ENCODE results near the gene FYB2.

FYB2 gene

DNA sequence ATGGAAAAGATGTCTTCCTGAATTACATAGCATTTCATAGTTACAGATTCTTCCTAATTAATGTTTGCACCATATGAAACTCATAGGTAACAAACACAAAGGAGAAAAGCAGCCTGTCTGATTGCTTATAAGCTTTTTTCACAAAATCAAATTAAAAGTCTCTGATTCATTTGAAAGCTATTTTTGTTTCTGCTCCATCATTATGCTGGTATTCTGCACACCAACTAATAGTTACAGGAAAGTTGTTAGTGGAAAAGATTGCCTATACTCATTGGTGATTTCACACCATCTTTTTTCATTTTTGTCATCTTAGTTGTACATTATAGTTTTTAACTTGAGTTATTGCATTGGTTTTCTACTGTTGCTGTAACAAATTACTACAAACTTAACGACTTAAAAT, 104.0 kb downstream of the FYB2 start:
- DNase-seq = no peak

- no peak for DNase-seq
Measured at GRCh38 chr1:56713112-56713511, 106.1 kb downstream of the FYB2 start.

- no peak for DNase-seq
Measured at GRCh38 chr1:56712150-56712549, 107.1 kb downstream of the FYB2 start.

DNA sequence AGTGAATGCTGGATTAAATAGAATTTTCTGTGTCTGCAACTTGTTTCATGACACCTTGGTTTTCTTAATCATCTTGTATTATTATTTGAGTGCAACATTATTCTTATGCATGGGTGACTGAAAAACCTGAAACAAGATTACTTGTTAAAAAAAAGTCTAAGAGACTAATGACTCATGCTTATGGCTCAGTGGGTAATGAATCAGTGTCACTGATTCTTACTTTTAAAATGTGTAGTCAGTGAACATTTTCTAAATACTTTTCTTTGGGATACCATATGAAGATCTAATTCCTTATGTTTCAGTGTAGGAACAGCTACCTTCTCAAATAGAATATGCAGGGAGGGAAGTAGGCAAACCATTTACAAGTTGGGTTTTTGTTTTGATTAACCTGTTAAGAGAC, 108.6 kb downstream of the FYB2 start:
- DNase-seq = no peak

DNA sequence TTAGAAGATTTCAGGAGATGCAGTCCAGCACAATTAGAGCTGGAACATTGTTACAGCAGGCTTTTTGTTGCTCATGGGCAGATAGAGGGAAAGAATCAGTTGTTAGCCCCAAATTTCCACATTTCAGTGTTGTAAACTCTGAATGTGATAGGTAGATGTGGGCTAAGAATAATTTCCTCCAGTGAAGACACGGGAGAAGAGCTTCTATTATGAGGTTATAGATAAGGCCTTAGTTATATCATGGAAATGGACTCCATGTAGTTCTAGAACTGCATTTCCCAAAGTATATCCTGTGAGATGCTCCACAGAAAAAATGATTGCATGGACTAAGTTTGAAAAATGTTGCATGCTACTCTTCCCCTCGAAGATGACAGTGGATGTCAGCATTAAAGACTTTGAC, 109.2 kb downstream of the FYB2 start:
- DNase-seq = no peak

GRCh38 chr1:56709269-56709880, 109.8 kb downstream of the FYB2 start:
- DNase-seq = peak in 1 of 56 donors; percentile 1

- DNase-seq = no peak
Measured at GRCh38 chr1:56707379-56707778, 111.8 kb downstream of the FYB2 start.

GRCh38 chr1:56703747-56704146, 115.5 kb downstream of the FYB2 start:
- no peak for DNase-seq

- DNase-seq = no peak
Measured at GRCh38 chr1:56696663-56697062, 122.5 kb downstream of the FYB2 start.

GRCh38 chr1:56688522-56689026, 130.6 kb downstream of the FYB2 start:
- no peak for DNase-seq

GRCh38 chr1:56686169-56686568, 133.0 kb downstream of the FYB2 start:
- no peak for DNase-seq

- no peak for DNase-seq
Measured at GRCh38 chr1:56683569-56683968, 135.6 kb downstream of the FYB2 start.

DNA sequence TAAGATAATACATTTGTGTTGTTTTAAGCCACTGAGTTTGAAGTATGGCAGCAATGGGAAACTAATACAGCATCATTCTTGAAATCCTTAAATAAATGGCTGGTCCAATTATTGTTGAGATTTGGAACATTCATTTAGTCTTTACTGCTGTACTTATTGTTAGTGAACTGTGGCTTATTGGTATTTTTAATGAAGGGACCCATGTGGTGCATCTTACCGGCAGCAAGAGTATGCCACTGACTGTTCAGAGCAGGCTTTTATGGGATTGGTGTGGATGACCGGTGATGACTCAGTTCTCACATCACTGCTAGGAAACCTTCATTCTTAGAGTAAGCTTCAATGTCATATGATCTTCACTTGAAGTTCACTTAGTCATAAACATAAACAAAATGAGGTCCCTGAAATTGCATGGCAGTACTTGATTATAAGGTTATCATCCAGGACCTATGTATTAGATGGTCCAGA, 142.6 kb downstream of the FYB2 start:
- peak in 1 of 56 donors; percentile 5 for DNase-seq

DNA sequence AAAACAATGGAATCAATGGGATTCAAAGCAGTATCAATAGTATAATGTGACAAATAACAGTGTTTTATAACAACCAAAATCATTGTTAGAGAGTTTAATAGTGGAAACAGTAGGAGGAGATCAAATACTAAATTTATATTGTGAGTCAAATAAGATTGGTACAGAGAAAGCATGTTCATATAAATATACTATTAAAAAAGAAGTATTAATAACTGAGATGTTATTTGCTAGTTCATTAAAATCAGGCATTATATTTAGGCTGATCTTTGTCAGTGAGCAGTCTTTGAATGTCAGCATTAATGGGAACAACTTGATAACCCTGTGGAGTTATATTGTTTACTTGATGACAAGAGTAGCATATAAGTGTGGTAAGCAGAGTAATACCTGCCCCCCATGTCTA, 143.4 kb downstream of the FYB2 start:
- no peak for DNase-seq

DNA sequence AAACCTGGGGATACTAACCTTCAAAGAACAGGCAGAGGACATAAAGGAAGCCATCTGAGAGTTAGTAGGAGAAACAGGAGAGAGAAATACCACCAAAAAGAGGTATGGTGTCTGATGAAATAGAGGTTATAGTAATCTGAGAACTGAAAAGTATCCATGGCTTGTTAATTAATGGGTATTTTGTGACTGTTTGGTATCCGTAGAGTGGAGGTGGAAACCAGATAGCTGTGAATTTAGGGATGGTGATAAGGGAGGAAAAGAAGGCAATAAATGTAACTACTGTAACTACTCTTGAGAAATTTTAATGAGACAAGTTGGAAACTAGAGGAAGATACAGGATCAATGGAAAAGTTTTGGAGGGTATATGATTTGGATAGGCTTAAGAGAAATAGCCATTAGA, 146.6 kb downstream of the FYB2 start:
- no peak for DNase-seq

DNA sequence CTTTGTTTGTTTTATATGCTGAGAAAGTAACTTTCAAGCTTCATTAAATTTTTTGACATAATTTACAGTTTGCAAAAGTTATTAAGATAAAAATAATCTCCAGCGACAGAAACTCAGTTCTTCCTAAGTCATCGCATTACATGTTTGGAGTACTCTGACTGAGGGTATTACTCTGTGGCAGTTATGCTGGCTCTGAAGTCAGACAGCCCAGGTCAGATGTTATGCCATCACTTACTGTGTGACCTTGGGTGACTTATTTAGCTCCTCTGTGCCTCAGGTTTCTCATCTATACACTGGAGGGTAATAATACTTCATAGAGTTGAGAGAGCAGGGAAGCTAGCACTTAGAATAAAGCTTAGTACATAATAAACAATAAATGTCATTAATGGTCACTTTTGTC, 147.7 kb downstream of the FYB2 start:
- no peak for DNase-seq

DNA sequence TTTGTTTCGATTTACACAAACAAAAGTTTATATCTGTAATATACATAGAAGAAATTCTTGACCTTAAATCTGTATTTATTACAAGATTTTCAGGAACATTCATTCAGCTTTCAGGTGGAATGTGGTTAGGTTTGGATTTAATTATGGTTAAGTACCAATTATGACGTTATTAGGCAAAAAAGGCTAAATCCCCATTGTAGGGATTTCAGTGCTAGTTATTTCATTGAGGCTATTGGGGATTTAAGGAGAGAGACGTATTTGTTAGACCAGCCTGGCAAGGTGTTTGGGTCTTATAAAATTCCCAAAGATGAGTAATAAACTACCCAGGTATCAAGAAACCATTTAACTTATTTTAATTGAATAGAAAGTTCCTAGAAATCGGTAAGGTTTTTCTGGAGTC, 148.1 kb downstream of the FYB2 start:
- DNase-seq = no peak

GRCh38 chr1:56670350-56670749, 148.9 kb downstream of the FYB2 start:
- DNase-seq = no peak
